ENCODE results near the gene C1QTNF3. TPM values are rescaled to one million over a fixed set of nuclear protein-coding genes. Genes with fewer than 3 reads are reported as not detected.
"Not testable (repeated sequence)": the region's sequence is repeated elsewhere in the genome, so short reads cannot be mapped to it uniquely, and the experiment has no call there.

Gene C1QTNF3
- total RNA-seq, 4 donors from 2014 or later, result 7.2 to 33.0 (median 11.4) TPM

- H3K9me3 ChIP-seq, result no peaks in the 10 kb centered on the region
- peaks cover 0 to 13% (median 0%) of the 10 kb centered on the region in 4 donors for H3K4me1 ChIP-seq
- TF ChIP-seq POLR2A (IDR thresholded peaks at IDR 0.05), result no peak
- no peak for TF ChIP-seq CTCF (IDR thresholded peaks at IDR 0.05)
- H3K4me3 ChIP-seq, result no peak overlapping the region
- peak overlapping the region in 1 of 4 donors; percentile 44 for H3K27ac ChIP-seq
- no peaks in the 10 kb centered on the region for H3K27me3 ChIP-seq
- DNase-seq, result peak in 1 of 3 donors; percentile 68
- no peaks in the 10 kb centered on the region for H3K36me3 ChIP-seq
Observed at GRCh38 chr5:34015120-34015822, 27.7 kb downstream of the C1QTNF3 start.

GRCh38 chr5:34014626-34015025 is 28.4 kb downstream of the C1QTNF3 start:
- H3K4me1 ChIP-seq, result peaks cover 0 to 13% (median 0%) of the 10 kb centered on the region in 4 donors
- peak in 1 of 3 donors; percentile 51 for DNase-seq
- no peaks in the 10 kb centered on the region for H3K9me3 ChIP-seq
- H3K36me3 ChIP-seq, result no peaks in the 10 kb centered on the region
- no peak overlapping the region for H3K27ac ChIP-seq
- H3K4me3 ChIP-seq, result no peak overlapping the region
- TF ChIP-seq CTCF (IDR thresholded peaks at IDR 0.05), result no peak
- no peak for TF ChIP-seq POLR2A (IDR thresholded peaks at IDR 0.05)
- H3K27me3 ChIP-seq, result no peaks in the 10 kb centered on the region

GRCh38 chr5:34013547-34013946 is 29.5 kb downstream of the C1QTNF3 start:
- DNase-seq, result no peak
- no peaks in the 10 kb centered on the region for H3K36me3 ChIP-seq
- no peak overlapping the region for H3K4me3 ChIP-seq
- H3K27me3 ChIP-seq, result no peaks in the 10 kb centered on the region
- H3K9me3 ChIP-seq, result no peaks in the 10 kb centered on the region
- H3K4me1 ChIP-seq, result peaks cover 0 to 22% (median 0%) of the 10 kb centered on the region in 4 donors
- no peak for TF ChIP-seq CTCF (IDR thresholded peaks at IDR 0.05)
- TF ChIP-seq POLR2A (IDR thresholded peaks at IDR 0.05), result no peak
- no peak overlapping the region for H3K27ac ChIP-seq

- no peak for DNase-seq
- no peak overlapping the region for H3K4me3 ChIP-seq
- H3K27me3 ChIP-seq, result no peaks in the 10 kb centered on the region
- peaks cover 0 to 22% (median 0%) of the 10 kb centered on the region in 4 donors for H3K4me1 ChIP-seq
- H3K9me3 ChIP-seq, result no peaks in the 10 kb centered on the region
- H3K36me3 ChIP-seq, result no peaks in the 10 kb centered on the region
- TF ChIP-seq POLR2A (IDR thresholded peaks at IDR 0.05), result no peak
- TF ChIP-seq CTCF (IDR thresholded peaks at IDR 0.05), result no peak
- no peak overlapping the region for H3K27ac ChIP-seq
Observed at GRCh38 chr5:34012791-34013190, 30.2 kb downstream of the C1QTNF3 start.

DNA sequence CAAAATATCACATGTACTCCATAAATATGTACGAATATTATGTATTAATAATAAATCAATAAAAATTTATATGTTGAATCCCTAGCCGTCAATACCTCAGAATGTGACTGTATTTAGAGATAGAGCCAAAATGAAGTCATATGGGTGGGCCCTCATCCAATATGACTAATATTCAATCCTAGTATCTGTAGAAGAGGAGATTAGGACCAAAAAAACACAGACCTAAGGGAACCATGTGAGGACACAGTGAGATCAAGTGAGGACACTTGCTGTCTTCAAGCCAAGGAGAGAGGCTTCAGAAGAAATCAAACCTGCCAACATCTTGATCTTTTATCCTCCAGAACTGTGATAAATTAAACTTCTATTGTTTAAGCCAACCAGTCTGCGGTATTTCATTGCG is 31.5 kb downstream of the C1QTNF3 start:
- Histone ChIP-seq H3K4me1 (peaks cover 0 to 24% (median 2%) of the 10 kb centered on the region in 4 donors), H3K36me3 (no peaks in the 10 kb centered on the region), H3K9me3 (no peaks in the 10 kb centered on the region), H3K27me3 (no peaks in the 10 kb centered on the region), H3K4me3 (no peak overlapping the region), H3K27ac (no peak overlapping the region)
- TF ChIP-seq CTCF (IDR thresholded peaks at IDR 0.05) (no peak), POLR2A (IDR thresholded peaks at IDR 0.05) (no peak)
- DNase-seq, result no peak

DNA sequence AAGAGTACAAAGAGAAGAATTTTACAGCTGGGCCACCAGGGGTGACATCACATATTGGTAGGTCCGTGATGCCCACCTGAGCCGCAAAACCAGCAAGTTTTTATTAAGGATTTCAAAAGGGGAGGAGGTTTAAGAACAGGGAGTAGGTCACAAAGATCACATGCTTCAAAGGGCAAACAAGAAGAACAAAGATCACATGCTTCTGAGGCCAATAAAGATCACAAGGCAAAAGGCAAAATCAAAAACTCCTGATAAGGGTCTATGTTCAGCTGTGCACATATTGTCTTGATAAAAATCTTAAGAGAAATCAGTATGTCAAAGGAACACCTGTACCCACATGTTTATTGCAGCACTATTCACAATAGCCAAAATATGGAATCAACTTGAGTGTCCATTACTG is 32.9 kb downstream of the C1QTNF3 start:
- not testable (repeated sequence) for H3K9me3 ChIP-seq, DNase-seq, H3K27me3 ChIP-seq, H3K4me3 ChIP-seq, H3K36me3 ChIP-seq
- Histone ChIP-seq H3K27ac (peak overlapping the region in 1 of 4 donors; percentile 22), H3K4me1 (peaks cover 0 to 22% (median 3%) of the 10 kb centered on the region in 4 donors)
